GM21529 (cell line): ENCODE measurements around the gene CCDC136.
A peak's percentile ranks its signal among the peaks of the same experiment; 100 is the strongest.

Experiments
- ATAC-seq: cut with Tn5 transposase; IDR thresholded peaks from one replicate; pipeline ENCODE4 v1.9.1; 2021; ENCODE audit not compliant: unreplicated experiment

Gene CCDC136

DNA sequence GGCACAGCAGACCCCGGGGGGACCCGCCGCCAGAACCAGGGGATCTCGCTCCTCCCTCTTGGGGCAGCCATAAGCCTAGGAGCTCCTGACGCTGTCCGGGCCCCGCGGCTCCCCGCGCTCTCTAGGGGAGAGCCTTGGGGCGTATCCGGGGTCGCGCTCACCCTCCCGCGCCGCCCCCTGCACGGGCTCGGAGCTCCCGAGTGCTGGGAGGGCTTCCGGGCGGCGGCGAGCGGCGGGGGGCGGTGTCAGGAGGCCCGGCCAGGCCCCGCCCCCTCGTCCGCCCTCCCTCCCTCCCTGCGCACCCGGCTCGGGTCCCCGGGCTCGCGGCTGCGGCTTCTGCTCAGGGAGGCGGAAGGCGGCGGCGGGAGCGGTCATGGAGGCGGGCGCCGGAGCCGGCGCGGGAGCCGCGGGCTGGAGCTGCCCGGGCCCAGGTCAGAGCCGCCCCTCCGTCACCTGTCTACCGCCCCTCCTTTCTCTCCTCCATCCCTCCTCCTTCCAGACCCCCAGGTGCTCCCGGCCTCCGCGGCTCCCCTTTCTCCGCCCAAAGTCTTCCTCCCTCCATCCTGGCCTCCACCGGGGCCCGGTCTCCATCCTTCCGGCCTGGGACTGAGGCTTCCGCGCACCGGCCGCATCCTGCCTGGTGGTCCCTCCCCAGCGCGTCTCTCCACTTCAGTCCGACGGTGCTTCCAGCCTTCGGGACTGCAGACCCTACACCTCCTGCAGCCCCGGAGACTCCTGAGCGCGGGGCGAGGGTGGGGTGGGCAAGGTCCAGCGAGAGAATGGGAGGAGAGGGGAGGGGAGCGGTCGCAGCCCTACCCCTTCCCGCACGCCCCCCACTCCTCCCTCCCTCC is at the start of gene CCDC136:
TSS of gene CCDC136 (plus strand) at position 848 of the 851 bp plus-strand sequence. CDS start 444 bp downstream, outside the sequence.
- ATAC-seq, result peak; percentile 79

DNA sequence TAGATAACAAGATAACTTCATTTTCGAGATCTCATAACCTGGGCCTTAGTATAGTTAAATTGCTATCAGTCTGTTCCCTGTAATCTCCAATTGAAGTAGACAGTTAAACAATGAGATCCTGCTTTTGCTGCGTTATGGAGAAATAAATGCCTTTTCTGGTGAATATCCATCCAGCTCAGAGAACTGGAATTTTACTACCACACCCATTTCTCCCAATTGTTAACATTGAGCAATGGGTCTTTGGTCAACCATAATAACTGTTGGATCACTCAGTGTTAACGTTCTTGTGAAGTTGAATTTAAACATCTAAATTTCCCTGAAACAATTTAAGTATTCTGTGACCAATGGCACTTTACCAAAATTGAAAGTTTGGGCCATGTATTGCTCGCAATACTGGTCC is 49.6 kb upstream of the CCDC136 start:
- no peak for ATAC-seq

DNA sequence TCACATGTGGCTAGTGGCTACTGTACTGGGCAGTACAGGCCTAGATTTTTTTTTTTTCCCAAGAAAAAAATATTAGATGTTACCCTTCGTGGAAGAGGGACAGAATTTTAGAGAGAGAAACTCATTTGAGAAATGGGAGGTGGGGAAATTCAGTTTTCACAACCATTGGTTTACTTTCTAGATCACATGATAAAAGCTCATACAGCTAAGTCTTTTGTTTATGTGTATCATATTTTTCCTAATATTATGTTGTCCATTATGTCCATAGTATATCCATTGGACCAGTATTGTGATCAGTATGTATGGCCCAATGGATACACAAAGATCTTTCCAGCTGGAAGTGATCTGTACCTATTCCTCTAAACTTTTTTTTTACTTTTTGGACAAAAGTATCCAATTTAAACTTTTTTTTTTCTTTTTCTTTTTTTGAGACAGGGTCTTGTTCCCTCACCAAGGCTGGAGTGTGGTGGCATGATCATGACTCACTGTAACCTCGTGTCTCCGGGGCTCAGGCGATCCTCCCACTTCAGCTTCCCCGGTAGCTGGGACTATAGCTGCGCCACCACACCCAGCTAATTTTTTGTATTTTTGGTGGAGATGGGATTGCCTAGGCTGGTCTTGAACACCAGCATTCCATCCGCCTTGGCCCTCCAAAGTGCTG is 48.5 kb upstream of the CCDC136 start:
- ATAC-seq, result no peak

DNA sequence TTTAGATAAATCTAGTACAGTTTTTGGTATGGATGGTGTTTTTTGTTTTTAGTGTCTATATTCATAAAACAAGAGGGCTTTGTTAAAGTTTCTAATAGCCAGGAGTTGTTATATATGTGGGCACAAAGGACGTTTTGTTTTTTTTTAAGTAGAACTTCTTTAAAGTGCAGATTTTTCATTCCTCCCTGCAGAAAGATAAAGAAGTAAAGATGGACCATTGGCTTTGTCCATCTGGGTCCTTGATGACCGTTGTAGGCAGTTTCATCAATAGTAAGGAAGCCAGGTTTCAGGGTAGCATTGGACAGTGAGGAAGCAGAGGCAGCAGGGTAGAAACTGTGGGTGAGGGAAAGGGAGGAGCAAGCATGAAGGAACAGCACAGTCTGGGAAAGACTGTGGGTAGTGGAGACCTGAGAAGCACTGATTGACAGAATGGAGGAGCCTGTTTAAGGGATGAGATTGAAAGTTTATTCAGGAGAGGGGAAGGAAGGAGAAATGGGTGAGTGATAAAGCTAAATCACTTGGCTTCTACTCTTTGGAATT is 47.3 kb upstream of the CCDC136 start:
- ATAC-seq, result no peak

DNA sequence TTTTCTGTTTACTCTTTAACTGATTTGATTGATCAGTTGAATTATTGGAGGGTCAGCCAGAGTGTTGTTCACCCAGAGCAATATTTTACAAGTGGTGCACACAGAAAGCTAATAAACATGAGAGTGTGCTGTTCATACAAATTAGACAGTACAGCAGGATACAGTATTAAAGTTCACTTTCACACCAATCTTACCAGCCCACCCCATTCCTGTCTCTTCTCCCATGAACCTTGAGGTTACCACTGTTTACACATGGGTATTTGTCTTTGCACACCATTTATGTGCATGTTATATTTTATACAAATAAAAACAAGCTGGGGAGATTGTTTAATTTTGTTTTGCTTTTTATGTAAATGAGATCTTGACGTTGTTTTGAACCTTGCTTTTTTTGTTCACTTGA is 46.1 kb upstream of the CCDC136 start:
- ATAC-seq, result no peak

DNA sequence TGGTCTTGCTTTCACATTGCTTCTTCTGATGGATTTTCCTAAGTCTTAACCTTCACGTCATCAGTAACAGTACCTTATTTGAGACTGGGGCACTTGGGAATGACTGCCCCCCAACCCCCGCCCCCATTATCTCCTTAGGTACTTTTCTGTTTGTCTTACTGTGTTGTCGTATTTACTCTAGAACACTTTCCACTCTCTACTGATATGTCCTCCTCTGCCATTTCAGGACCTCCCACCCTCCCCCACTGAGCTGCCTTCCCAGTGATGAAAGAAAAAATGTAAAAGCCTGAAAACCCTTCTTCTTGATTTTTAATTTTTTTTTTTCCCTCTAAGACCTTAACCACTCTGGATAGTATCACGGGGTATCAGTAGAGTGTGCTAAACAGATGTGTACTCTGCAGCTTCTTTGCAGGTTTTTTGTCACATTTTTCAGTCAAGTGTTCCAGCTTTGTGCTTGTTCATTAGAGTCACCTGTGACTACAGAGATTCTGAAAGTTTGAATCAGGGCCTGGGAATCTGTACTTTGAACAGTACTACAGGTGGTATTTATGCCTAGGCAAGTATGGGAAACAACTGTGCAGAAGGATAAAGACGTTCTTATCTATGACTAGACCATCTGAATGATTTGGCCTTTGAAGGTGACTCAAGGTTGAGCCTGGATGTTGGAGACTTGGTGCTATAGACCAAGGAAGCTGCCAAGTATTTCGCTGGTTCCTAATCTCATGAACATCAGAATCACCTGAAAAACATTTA is 44.3 kb upstream of the CCDC136 start:
- ATAC-seq, result no peak

DNA sequence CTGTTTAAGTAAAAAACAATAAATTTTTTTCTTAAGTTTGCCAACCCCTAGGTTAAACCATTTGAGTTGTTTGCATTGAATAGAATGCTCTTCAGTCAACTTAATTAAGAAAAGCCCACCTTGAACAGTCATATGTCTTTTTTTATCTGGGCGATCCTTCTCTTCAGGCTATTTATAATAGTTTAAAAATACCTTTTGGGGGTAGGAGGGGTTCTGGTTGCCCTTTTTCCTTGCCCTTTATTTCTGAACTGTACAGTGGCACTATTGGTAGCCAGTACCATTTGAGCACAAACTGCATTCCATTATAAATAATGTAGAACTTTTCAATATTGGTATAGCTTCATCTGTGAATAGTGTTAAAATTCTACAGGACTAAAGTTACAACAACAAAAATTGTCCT is 39.5 kb upstream of the CCDC136 start:
- ATAC-seq, result no peak

DNA sequence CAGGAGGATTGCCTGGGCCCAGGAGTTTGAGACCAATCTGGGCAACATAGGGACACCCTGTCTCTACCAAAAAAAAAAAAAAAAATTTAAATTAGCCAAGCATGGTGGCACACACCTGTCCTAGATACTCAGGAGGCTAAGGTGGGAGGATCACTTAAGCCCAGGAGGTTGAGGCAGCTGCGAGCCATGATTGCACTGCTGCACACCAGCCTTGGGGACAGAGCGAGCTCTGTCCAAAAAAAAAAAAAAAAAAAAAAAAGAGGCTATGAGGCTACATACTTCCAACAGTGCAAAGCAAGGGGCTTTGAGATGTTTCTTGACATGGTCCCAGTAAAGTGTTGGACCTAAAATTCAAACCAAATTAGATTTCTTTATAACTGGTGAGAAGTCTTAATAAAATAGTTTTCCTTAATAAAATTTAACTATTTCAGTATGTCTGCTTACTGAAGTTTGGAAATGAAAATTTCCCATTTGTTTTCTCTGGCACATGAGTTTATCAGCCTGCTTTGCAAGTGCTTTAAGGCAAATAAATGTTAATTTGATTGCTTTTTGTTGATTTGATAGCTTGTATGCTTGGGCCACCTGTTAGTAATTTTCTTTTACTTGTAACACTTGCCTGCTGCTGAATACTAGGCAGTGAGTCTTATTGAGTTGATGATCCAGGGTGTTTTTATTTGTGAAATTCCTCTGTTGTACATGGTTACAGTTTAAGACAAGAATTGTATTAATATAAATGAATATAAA is 36.5 kb upstream of the CCDC136 start:
- no peak for ATAC-seq

DNA sequence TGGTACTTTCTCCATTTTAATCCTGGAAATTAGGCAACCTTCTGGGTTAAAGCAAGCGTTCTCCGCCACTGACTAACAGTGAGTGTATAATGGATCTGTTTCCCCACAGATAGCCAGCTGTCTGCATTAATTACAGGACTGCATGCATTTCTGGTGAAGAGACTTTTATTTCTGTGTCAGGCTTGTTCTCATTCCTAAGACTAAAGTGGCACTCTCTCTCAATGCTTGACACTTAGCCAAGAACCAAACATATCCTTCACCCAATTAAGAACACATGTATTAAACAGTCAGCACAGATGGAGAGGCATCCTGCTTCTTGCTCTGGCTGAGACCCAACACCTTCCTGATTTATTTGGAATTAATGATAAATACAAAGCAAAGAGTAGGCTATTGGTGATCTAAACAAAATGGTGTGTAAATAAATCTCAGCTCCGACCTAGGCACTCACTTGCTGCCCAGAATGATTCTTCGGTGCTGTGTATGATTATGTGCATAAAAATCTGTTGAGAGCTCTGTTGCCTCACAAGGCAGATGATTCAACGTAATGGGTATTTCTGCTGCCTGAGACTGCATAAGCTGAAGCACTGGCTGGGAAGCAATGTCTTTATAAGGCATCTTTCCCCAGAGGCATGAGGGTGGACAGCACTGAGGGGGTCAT is 35.8 kb upstream of the CCDC136 start:
- no peak for ATAC-seq

DNA sequence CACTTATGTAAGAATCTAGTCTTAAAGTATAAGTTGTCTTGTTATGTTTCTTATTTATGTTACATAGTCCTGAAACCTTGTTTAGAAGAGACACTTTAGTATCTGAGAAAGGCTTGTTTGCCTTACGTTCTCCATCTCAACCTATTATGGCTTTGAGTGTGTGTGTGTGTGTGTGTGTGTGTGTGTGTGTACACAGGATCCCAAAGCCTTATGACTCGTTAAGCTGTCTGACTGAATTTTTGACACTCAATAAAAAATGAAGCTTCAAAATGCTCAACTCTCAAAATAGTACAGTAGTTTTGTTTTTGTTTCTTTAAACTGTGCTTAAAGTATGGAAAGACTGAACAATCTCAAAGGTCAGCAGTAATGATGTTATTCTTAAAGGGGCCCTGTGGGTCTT is 34.6 kb upstream of the CCDC136 start:
- ATAC-seq, result no peak

DNA sequence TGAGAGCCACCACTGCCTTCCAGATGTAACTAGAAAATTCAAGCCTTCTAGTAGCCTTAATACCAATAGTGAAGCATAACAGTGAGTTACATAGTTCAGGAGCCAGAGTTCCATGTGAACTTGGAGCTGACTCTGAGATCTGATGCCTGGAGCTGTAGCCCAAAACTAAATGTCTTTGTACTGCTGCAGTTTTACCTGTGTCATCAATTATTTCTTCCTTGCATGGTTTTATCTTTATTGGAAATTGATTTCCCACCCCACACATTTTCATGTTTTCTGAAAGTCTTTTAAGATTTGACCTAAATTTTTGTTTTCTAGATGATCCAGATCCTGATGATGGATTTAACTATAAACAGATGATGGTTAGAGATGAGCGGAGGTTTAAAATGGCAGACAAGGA is 33.2 kb upstream of the CCDC136 start:
- no peak for ATAC-seq

DNA sequence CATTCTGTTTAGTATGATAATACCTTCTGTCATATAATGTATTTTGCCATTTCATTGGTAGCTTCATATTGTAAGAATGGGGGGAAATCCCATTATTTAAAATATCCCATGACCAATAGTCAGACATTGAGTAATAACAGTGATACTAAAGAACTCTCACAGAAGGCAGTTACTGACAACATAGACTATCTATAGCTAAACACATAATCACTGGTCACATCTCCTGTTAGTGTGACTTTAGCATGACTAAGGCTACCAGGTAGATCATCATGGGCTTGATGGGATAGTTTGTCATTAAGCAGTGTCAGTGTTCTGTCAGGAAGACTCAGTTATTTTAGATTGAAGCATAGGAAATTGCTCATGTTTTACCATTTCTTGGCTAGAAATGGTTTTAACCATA is 32.5 kb upstream of the CCDC136 start:
- ATAC-seq, result no peak

DNA sequence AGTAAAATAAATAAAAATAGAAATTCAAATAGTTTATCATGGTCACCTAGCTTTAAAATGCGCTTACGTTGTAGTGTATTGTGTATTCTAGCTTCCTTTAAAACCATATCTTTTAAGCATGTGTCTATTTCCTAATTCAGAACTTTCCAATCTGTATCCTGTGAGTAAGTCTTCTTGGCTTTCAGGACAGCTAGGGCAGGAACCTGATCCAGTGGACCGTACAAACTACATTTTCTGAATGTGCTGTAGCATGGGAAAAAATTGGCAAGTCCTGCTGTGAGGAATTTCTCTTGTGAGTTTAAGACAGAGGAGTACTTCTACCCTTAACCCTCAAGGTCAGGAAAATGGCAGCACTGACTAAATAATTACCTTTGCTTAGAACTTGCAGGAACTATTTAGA is 28.2 kb upstream of the CCDC136 start:
- ATAC-seq, result no peak

DNA sequence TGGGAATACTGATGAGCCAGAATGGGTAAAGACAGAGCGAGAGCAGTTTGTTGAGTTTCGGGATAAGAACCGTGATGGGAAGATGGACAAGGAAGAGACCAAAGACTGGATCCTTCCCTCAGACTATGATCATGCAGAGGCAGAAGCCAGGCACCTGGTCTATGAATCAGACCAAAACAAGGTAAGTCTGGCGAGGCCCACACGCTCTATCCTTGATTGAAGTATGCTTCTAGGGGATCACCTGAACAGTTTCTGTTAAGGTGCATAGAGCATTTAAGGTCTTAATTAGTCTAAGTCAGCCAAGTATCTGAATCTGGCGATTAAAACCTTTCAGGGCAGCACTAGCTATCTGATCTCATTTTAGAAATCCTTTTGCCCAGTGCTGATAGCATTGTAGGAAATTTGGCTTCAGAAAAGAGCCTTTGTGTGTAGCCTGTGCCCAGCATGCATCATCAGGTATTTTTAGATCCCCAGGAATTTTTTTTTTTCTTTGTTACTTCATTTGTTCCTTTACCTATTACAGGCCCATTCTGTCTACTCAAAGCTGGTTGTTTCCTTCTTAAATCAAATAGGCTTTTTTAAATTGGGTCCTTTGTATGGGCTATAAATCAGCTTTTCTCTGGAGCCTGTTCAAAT is 24.2 kb upstream of the CCDC136 start:
- no peak for ATAC-seq

DNA sequence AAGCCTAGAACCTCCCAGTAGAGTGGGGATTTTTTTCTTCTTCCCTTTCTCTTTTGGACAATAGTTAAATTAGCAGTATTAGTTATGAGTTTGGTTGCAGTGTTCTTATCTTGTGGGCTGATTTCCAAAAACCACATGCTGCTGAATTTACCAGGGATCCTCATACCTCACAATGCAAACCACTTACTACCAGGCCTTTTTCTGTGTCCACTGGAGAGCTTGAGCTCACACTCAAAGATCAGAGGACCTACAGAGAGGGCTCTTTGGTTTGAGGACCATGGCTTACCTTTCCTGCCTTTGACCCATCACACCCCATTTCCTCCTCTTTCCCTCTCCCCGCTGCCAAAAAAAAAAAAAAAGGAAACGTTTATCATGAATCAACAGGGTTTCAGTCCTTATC is 21.5 kb upstream of the CCDC136 start:
- no peak for ATAC-seq

DNA sequence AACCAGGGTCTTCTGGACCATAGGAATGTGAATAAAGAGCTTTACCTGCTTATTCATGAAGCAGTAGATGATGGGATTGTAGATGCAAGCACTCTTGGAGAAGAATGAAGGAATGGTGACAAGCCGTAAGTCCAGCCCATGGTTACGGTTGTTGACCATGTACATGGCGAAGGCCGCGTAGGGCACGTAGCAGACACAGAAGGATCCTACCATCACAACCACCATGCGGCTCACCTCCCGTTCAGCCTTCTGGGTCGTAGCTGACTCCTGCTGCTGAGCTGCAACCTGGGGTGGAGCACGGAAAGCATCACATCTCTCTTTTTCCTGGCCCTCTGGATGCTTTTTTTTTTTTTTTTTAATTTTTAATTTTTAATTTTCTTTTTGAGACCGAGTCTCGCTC is 18.2 kb upstream of the CCDC136 start:
- ATAC-seq, result no peak

DNA sequence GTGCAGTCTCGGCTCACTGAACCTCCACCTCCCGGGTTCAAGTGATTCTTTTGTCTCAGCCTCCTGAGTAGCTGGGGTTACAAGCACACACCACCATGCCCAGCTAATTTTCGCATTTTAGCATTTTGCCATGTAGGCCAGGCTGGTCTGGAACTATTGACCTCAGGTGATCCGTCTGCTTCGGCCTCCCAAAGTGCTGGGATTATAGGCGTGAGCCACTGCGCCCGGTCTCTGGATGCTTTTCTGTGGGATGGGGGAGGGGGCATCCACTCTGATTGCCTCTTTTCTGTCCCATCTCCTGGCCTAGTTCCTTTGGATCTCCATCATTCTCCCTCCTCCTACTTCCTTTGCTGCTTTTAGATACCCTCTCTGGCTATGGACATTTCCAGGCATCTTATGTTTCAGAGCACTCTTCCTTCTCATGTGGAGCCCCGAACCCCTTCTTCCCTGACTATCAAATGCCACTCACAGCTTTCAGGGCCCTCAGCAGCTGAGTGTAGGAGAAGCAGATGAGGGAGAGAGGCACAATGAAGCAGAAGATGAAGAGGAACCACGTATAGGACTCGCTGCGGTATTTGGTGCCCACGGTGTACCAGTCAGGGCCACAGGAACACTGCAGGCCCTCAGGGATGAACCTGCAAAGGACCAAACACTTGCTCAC is 17.6 kb upstream of the CCDC136 start:
- no peak for ATAC-seq

DNA sequence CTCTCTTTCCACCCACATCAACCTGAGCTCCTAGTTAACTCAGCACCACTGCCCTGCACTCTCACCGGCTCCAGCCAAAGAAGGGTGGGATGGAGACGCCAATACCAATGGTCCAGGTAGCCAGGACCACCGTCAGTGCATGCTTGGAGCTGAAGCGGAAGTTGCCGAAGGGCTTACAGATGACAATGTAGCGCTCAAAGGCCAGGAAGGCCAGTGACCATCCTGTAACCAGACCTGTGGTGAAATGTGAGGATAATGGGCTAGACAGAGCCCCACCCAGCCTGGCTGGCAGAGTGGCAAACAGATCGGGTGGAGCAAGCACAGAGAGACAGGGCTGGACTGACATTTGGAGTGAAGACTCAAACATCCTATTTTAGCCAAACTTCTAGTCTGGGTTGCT is 16.8 kb upstream of the CCDC136 start:
- ATAC-seq, result no peak

DNA sequence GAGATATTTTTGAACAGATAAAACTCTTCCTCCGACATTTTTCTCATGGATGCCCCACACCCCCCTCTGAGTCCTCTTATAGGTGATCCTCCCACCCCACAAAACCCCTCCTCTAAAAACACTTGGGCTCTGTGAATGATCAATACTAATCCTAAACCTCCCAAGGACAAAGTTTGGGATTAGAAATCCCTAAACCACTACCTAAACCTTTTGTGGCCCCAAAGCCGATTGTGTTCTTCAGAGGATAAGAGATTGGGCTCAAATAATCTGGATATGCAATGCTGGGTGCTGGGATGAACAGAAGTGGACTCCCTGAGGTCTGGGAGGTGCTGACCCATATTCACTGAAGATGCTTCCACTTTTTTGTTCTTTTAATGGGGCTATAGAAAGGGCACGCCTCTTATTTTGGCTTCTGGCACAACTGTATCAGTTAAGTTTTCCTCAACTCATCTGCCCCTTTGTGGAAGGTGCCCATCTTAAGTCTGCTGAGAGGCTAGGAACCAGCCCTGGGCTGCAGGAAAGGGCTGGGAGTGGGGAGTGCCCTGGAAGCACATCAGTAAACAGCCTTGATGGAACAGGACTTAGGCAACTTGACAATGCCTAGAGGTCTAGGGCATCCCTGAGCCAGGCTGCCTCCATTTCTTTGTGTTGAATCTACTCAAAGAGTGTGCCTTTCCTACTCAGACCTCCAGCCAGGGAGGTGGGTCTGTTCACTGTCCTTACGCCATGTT is 15.9 kb upstream of the CCDC136 start, which contains the start of gene OPN1SW:
TSS of gene OPN1SW (minus strand) at position 51 of the 731 bp plus-strand sequence. CDS start at position 38, 13 bp downstream.
- no peak for ATAC-seq
